ENCODE data around the gene IVNS1ABP. TPM values are rescaled to one million over a fixed set of nuclear protein-coding genes. Genes with fewer than 3 reads are reported as not detected.

The IVNS1ABP gene
- total RNA-seq, 4 donors from 2014 or later, result 51.7 to 87.8 (median 61.1) TPM

DNA sequence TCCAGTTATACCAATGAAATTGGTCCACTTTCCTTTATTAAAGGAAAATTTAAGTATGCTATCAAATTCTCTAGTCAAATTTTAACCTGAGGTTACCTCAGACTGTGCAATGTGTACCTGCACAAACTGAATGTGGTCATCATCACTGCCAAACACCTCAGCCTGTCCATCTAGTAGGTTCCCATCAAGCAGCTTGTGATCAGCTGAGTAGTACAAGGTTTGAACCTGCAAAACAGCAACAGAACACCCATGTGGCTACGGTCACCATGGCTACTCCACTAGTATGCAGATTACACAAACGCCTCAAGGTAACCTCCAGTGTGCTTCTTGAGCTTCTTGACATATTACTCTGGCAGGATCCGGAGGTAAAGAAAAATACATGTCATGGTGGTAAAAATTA lies 11.6 kb downstream of the IVNS1ABP start:
- intact Hi-C loops (cut with DNase I), result no loop called here
- Histone ChIP-seq H3K4me1 (no peaks in the 10 kb centered on the region), H3K9me3 (no peaks in the 10 kb centered on the region), H3K27me3 (no peaks in the 10 kb centered on the region), H3K27ac (no peak overlapping the region), H3K4me3 (replicated peaks in 1 of 3) (no peak overlapping the region), H3K36me3 (peaks cover 44 to 48% of the 10 kb centered on the region in 2 donors)
- WGBS, 2 donors, result 97 to 99% methylated on average over 3 of the region's 3 CpGs
- no peak for DNase-seq
- TF ChIP-seq POLR2A (IDR thresholded peaks at IDR 0.05), result no peak
- TF ChIP-seq, protein P1, sequence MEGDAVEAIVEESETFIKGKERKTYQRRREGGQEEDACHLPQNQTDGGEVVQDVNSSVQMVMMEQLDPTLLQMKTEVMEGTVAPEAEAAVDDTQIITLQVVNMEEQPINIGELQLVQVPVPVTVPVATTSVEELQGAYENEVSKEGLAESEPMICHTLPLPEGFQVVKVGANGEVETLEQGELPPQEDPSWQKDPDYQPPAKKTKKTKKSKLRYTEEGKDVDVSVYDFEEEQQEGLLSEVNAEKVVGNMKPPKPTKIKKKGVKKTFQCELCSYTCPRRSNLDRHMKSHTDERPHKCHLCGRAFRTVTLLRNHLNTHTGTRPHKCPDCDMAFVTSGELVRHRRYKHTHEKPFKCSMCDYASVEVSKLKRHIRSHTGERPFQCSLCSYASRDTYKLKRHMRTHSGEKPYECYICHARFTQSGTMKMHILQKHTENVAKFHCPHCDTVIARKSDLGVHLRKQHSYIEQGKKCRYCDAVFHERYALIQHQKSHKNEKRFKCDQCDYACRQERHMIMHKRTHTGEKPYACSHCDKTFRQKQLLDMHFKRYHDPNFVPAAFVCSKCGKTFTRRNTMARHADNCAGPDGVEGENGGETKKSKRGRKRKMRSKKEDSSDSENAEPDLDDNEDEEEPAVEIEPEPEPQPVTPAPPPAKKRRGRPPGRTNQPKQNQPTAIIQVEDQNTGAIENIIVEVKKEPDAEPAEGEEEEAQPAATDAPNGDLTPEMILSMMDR (IDR thresholded peaks at IDR 0.05), result no peak

DNA sequence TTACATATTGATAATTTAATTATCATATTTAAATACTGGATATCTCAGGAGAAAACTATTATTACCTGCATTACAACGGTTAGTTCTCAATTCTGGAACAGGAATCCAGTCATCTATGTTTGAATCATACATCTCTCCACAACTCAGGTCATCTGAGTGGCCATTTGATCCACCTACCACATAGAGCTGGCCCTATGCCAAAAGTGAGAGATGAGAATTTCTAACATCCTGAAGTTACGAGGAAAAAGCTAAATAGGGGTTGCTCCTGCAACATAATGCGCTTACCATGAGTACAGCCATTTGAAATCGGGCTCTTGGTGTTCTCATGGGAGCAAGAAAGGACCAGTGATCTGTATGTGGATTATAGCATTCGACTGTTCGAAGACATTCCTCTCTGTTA lies 16.9 kb downstream of the IVNS1ABP start:
- intact Hi-C loops (cut with DNase I), result no loop called here
- DNase-seq, result no peak
- Histone ChIP-seq H3K9me3 (no peaks in the 10 kb centered on the region), H3K4me1 (no peaks in the 10 kb centered on the region), H3K27ac (no peak overlapping the region), H3K27me3 (no peaks in the 10 kb centered on the region), H3K4me3 (replicated peaks in 1 of 3) (no peak overlapping the region), H3K36me3 (peaks cover 49 to 59% of the 10 kb centered on the region in 2 donors)
- TF ChIP-seq, protein P1 (IDR thresholded peaks at IDR 0.05), result no peak
- TF ChIP-seq POLR2A (IDR thresholded peaks at IDR 0.05), result no peak
- WGBS, 2 donors, result 92 to 97% methylated on average over 6 of the region's 6 CpGs

DNA sequence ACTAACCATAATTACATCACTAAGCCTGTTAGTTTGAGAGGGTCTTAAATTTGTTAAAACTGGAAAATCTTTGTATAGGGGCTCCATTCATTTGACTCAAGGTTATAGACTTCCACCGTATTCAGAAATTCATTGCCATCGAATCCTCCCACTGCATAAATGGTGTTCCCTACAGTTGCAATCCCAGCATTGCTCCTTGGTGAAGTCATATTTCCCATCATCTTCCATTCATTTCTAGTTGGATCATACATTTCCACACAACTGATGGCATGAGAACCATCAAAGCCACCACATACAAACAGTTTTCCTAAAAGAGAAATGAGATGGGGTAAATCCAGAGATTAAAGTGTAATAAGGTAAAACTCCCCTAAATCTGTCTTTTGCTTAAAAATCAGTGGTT lies 19.1 kb downstream of the IVNS1ABP start:
- Histone ChIP-seq H3K9me3 (no peaks in the 10 kb centered on the region), H3K4me1 (no peaks in the 10 kb centered on the region), H3K27me3 (no peaks in the 10 kb centered on the region), H3K36me3 (peaks cover 46 to 54% of the 10 kb centered on the region in 2 donors), H3K4me3 (replicated peaks in 1 of 3) (no peak overlapping the region), H3K27ac (no peak overlapping the region)
- TF ChIP-seq, protein P1 (IDR thresholded peaks at IDR 0.05), result no peak
- no peak for TF ChIP-seq POLR2A (IDR thresholded peaks at IDR 0.05)
- no peak for DNase-seq
- 95 to 98% methylated on average over 2 of the region's 2 CpGs for WGBS, 2 donors
- intact Hi-C loops (cut with DNase I), result no loop called here

DNA sequence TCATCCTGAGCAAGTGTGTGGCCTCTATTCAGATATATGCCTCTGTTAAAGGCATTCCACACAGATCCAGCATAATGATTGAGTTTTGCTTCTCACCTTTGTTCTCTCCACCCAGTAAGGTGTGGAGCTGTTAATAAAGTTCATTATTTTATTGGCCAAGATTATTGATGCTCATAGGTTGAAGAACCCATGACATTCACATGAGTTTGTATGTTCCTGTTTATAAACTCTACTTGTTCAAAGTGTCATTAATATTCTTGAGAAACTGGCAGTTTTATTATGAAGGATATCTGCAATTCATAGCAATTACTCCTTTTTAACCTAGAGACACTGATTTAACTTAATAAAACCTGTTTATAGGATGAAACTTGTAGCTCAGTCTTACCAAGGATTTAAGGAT lies 22.0 kb downstream of the IVNS1ABP start:
- intact Hi-C loops (cut with DNase I), result no loop called here
- TF ChIP-seq, protein P1 (IDR thresholded peaks at IDR 0.05), result no peak
- TF ChIP-seq POLR2A (IDR thresholded peaks at IDR 0.05), result no peak
- H3K27ac ChIP-seq, result no peak overlapping the region
- H3K27me3 ChIP-seq, result no peaks in the 10 kb centered on the region
- H3K36me3 ChIP-seq, result peaks cover 34 to 41% of the 10 kb centered on the region in 2 donors
- no peak for DNase-seq
- no peaks in the 10 kb centered on the region for H3K4me1 ChIP-seq
- H3K9me3 ChIP-seq, result no peaks in the 10 kb centered on the region
- no peak overlapping the region for H3K4me3 ChIP-seq (replicated peaks in 1 of 3)

DNA sequence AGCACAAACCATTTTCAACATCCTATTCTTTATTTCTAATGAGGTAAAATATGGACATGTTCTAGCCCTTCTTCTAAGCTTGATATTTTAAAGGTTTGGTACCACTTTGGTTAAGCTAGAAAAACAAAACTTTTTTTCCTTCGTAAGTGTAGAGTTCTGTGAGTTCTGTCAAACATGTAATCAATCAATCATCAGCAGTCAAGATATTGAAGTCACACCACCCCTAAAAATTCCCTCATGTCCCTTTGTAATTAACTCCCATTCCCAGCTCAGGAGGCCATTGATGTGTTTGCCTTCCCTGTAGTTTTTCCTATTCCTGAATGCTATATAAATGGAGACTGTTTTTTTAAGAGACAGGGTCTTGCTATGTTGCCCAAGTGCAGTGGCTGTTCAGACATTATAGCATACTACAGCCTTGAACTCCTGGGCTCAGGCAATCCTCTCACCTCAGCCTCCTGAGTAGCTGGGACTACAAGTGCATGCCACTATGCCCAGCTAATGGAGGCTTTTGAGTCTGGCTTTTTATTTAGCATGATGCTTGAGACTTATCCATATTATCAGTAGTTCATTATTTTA lies 23.0 kb downstream of the IVNS1ABP start:
- TF ChIP-seq, protein P1 (IDR thresholded peaks at IDR 0.05), result no peak
- no peak for TF ChIP-seq POLR2A (IDR thresholded peaks at IDR 0.05)
- no peaks in the 10 kb centered on the region for H3K27me3 ChIP-seq
- H3K9me3 ChIP-seq, result no peaks in the 10 kb centered on the region
- intact Hi-C loops (cut with DNase I), result no loop called here
- no peaks in the 10 kb centered on the region for H3K4me1 ChIP-seq
- H3K4me3 ChIP-seq (replicated peaks in 1 of 3), result no peak overlapping the region
- H3K36me3 ChIP-seq, result peaks cover 29 to 31% of the 10 kb centered on the region in 2 donors
- 97 to 98% methylated on average over 1 of the region's 1 CpG for WGBS, 2 donors
- DNase-seq, result no peak
- H3K27ac ChIP-seq, result no peak overlapping the region
